HL-60/S4 (cell line): ENCODE data around the gene COMMD1.
"Not testable (repeated sequence)": the region's sequence is repeated elsewhere in the genome, so short reads cannot be mapped to it uniquely, and the experiment has no call there.

ENCODE experiments used
- in situ Hi-C: fragments of 300-500 bp; cut with MboI; formaldehyde crosslinking; loops from 2 replicates; pipeline ENCODE4 v1.14.3; 2022; ENCODE audit warnings: low sequenced_read_pairs

Gene COMMD1

GRCh38 chr2:62014102-62014501, 108.6 kb downstream of the COMMD1 start:
- in situ Hi-C loops, result no loop called here

DNA sequence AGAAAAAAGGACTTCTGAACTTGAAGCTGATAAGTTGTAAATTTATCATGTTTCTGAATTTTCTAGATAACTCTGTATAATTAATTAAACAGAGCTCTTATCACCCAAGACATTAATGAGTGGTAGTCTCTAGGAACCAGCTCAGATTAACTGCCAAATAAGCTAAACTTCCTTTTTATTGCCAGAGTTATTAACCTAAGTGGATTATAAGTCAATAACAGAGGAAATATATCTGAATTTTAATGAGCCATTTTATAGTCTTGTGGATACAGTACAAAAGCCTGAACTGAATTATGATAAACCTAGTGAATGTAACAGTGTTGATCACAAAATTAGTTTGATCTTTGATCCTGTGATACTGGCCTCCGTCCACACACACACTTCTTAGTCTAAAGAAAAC, 111.5 kb downstream of the COMMD1 start:
- in situ Hi-C loops, result no loop called here

DNA sequence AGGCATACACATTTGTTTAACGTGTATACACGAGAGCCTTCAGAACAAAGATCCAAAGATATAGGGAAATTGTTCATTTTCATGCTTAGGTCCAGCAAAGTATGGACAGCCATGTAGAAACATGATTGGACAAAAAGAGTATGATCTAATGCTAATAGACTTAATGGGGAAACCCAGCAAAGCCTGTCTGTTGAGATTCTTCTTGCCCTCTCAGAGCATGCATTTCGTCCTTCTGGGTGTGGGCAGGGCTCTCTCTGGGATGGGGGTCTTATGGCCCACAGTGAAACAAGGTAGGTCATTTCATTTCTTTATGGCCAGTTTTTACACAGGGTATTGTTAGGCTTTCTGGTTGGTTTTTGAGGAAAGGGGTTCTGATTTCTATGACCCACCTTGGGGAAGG, 124.4 kb downstream of the COMMD1 start:
- in situ Hi-C loops, result no loop called here

- in situ Hi-C loops, result no loop called here
These were observed 125.4 kb downstream of the COMMD1 start for GRCh38 chr2:62030902-62031301.

- in situ Hi-C loops, result no loop called here
These were observed 126.6 kb downstream of the COMMD1 start for GRCh38 chr2:62032096-62032495.

GRCh38 chr2:62034715-62035114, 129.2 kb downstream of the COMMD1 start:
- in situ Hi-C loops, result no loop called here

DNA sequence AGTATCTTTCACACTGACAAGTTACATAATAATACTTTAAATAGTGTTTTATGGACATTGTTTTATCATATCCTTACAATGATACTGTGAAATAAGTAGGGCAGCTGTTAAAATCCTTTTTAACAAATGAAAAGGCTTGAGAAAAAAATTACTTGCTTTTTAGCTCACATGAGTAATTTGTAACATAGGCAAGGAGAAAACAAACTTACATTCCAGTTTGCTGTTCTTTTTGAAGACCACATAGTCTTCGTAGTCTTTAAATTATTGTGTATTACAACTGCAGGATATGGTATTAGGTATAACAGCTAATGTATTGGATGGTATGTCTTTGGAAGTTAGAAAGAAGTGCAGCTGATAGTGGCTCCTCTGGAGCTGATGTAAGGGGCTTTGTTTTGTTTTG, 130.8 kb downstream of the COMMD1 start:
- in situ Hi-C loops, result no loop called here

- in situ Hi-C loops, result no loop called here
These were observed 131.3 kb downstream of the COMMD1 start for GRCh38 chr2:62036761-62037250.

GRCh38 chr2:62038975-62039771, 133.7 kb downstream of the COMMD1 start:
- in situ Hi-C loops, result no loop called here

GRCh38 chr2:62040926-62041325, 135.5 kb downstream of the COMMD1 start:
- in situ Hi-C loops, result no loop called here

DNA sequence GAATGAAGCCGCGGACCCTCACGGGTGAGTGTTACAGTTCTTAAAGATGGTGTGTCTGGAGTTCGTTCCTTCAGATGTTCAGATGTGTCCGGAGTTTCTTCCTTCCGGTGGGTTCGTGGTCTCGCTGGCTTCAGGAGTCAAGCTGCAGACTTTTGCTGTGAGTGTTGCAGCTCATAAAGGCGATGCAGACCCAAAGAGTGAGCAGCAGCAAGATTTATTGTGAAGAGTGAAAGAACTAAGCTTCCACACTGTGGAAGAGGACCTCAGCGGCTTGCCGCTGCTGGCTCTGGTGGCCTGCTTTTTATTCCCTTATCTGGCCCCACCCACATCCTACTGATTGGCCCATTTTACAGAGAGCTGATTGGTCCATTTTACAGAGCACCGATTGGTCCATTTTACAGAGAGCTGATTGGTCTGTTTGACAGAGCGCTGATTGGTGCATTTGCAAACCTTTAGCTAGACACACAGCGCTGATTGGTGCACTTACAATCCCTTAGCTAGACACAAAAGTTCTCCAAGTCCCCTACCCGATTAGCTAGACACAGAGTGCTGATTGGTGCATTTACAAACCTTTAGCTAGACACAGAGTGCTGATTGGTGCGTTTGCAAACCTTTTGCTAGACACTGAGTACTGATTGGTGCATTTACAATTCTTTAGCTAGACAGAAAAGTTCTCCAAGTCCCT, 136.4 kb downstream of the COMMD1 start:
- in situ Hi-C loops, result not testable (repeated sequence)

DNA sequence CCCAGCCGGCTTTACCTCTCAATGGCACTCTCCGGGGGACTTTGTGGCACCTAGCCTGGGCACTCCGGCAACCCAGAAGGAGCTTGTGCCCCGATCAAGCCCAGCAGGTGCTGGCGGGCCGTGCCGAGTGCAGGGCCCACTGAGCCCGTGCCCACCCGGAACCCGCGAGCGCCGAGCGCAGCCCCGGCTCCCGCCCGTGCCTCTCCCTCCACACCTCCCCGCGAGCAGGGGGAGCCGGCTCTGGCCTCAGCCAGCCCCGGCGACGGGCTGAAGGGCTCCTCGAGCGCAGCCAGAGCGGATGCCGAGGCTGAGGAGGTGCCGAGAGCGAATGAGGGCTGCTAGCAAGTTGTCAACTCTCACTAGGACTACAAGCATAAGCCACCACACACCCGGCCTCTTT, 136.9 kb downstream of the COMMD1 start:
- in situ Hi-C loops, result no loop called here

DNA sequence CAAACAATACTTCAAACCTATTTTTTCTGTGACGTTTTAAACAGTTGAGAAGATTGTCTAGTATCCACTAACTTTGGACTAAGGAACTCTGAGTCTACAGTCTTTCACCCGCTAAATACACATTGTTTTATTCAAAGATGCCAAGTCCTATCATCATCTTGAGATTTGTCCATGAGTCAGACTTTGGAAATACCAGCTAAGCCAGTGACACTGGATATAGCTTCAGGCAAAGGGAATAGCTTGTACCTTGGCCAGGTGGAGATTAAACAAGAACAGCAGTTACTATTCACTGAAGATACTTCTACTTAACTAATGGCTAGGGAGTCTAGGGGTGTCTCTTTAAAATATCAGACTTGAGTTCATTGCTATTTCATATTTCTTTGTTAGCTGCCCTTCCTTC, 137.5 kb downstream of the COMMD1 start:
- in situ Hi-C loops, result no loop called here

- in situ Hi-C loops, result no loop called here
These were observed 139.6 kb downstream of the COMMD1 start for GRCh38 chr2:62045017-62045543.

DNA sequence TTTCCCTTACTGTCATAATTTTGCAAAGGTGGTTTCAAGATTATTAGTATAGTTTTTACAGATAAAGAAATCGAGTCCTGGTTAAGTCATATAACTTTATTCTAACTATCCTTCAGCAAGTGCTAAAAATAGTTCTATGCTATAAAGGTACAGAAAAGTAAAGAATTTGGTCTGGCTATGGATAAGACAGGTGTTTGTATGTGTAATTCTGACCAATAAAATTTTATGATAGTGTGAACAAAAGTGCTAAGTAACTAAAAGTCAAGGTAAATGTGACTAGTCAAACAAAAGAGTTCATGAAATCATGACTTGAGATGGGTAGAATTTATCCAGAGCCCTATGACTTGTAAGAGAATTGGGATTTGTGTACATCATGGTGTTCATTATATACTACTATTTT, 140.7 kb downstream of the COMMD1 start:
- in situ Hi-C loops, result no loop called here

GRCh38 chr2:62050456-62051045, 145.1 kb downstream of the COMMD1 start:
- in situ Hi-C loops, result no loop called here

GRCh38 chr2:62054029-62054791, 148.7 kb downstream of the COMMD1 start:
- in situ Hi-C loops, result no loop called here

GRCh38 chr2:62054916-62055450, 149.5 kb downstream of the COMMD1 start:
- in situ Hi-C loops, result no loop called here

DNA sequence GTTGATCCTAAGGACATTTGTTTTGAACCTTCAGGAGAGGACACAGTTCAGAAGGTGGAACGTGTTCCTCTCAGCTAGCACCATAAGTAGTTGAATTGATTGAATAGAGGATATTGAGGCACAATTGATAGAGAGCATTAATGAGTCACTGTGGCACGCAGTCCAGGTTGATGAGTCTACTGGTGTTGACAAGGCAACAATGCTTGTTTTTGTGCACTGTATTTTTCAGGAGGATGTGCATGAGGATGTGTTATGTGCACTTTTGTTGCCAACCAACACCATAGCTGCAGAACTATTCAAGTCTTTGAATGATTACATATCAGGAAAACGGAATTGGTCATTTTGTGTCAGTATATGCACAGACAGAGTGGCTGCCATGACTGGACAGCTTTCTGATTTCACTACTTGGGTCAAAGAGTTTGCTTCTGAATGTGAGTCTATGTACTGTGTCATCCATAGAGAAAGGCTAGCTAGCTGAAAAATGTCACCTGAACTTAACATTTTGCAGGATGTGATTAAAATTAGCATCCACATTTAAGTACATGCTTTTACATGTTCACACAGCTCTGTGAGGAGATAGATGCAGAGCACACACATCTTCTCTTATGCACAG, 150.4 kb downstream of the COMMD1 start:
- in situ Hi-C loops, result no loop called here

DNA sequence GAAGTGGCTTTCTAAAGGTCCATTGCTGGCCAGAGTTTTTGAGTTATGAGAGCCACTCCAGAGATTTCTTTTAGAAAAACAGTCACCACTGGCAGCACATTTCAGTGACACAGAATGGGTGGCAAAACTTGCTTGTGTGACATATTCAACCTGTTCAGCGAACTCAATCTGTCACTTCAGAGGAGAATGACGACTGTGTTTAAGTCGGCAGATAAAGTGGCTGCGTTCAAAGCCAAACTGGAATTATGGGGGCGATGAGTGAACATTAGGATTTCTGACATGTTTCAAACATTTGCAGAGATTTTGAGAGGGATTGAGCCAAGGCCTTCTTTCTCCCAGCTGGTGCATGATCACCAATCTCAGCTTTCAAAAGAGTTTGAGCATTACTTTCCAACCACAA, 150.9 kb downstream of the COMMD1 start:
- in situ Hi-C loops, result no loop called here
